Naive thymus-derived CD8-positive, alpha-beta T cell (primary cell): ENCODE measurements around the gene CFC1. TPM values are rescaled to one million over a fixed set of nuclear protein-coding genes. Genes with fewer than 3 reads are reported as not detected.
A peak's percentile ranks its signal among the peaks of the same experiment; 100 is the strongest.
"Not testable (repeated sequence)": the region's sequence is repeated elsewhere in the genome, so short reads cannot be mapped to it uniquely, and the experiment has no call there.

Source experiments
- ATAC-seq, 2 donors: fragments of 150-1000 bp; cut with Tn5 transposase in 1 of 2; sonication (Bioruptor Pico), chemical (Tn5 transposase) in 1 of 2; 1 replicate in 1 of 2; 2 replicates in 1 of 2; pipeline ENCODE4 v1.10.0; 2021; ENCODE audit warnings: mild to moderate bottlenecking in 2 of 2, moderate library complexity in 2 of 2
- POLR2A ChIA-PET: fragments of 350-600 bp; sonication (Branson Sonifier 250); formaldehyde crosslinking; loops from one replicate; lab custom pipeline; 2021; ENCODE audit warnings: antibody characterized with exemption; lab: Charles Lee
- DNase-seq, 10 donors: peaks; one replicate each; pipeline versions ENCODE4 v3.0.0 to v3.0.0-alpha.2; 2020 to 2022
- H3K27ac Mint-ChIP-seq, 10 donors: one replicate each; pipeline ENCODE4 v1.8.0; 2020 to 2022; ENCODE audit warnings: mild to moderate bottlenecking in 10 of 10, mixed read lengths in 10 of 10, moderate library complexity in 4 of 10, inconsistent platforms in 1 of 10
- H3K27me3 Mint-ChIP-seq, 5 donors: one replicate each; pipeline ENCODE4 v1.8.0; 2021 to 2022; ENCODE audit warnings: mixed read lengths in 5 of 5
- H3K36me3 Mint-ChIP-seq, 3 donors: one replicate each; pipeline ENCODE4 v1.8.0; 2020 to 2022; ENCODE audit warnings: mixed read lengths in 3 of 3, mild to moderate bottlenecking in 2 of 3, inconsistent platforms in 1 of 3
- H3K4me1 Mint-ChIP-seq, 4 donors: one replicate each; pipeline ENCODE4 v1.8.0; 2021 to 2022; ENCODE audit warnings: mixed read lengths in 4 of 4
- H3K4me3 Mint-ChIP-seq, 10 donors: one replicate each; pipeline ENCODE4 v1.8.0; 2020 to 2022; ENCODE audit warnings: mild to moderate bottlenecking in 10 of 10, mixed read lengths in 10 of 10, moderate library complexity in 6 of 10, inconsistent platforms in 1 of 10
- H3K9me3 Mint-ChIP-seq, 9 donors: one replicate each; pipeline ENCODE4 v1.8.0; 2020 to 2022; ENCODE audit warnings: mixed read lengths in 9 of 9, mild to moderate bottlenecking in 3 of 9, inconsistent platforms in 1 of 9, moderate library complexity in 1 of 9
- polyA plus RNA-seq, 3 donors: library from polyadenylated mRNA; unstranded; fragments of 300-500 nt; fragmentation: Illumina TruSeq; gene quantifications; one replicate each; pipeline ENCODE4 v1.2.3, GENCODE V29; 2021
- total RNA-seq, 8 experiments: library from RNA in 2 of 8; stranded (reverse) in 2 of 8; gene quantifications; one replicate each; pipeline ENCODE4 v1.2.3 and lab custom pipeline; 2021 to 2026

The CFC1 gene
- not detected for total RNA-seq
- not detected for polyA plus RNA-seq
- total RNA-seq (lab: John Stamatoyannopoulos, UW), result 0 to 0.08 (median 0) reads per million in 6 experiments

DNA sequence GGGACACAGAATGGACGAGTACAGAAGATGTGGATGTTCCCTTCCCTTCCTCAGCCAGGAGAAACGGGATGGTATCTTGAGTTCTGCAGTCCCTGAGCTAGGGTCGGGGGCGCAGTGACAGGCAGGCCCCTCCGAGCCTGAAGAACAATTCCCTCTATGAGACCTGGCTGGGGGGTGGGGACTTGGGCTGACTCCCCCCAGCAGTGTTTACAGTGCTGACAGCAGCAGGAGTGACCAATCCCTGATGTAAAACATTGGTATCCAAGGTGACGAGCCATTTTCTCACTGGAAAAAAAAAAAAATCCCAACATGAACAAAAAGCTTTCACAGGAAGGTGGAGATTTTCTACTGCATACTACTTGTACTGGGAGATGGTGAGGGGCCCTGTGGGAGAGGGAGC, at the start of gene CFC1:
TSS of gene CFC1 (minus strand) at position 183 of the 400 bp plus-strand sequence. CDS start 288 bp downstream, outside the sequence.
- H3K4me3 Mint-ChIP-seq, H3K27ac Mint-ChIP-seq, H3K27me3 Mint-ChIP-seq, H3K4me1 Mint-ChIP-seq, POLR2A ChIA-PET, H3K9me3 Mint-ChIP-seq, H3K36me3 Mint-ChIP-seq, DNase-seq, ATAC-seq: not testable (repeated sequence)

DNA sequence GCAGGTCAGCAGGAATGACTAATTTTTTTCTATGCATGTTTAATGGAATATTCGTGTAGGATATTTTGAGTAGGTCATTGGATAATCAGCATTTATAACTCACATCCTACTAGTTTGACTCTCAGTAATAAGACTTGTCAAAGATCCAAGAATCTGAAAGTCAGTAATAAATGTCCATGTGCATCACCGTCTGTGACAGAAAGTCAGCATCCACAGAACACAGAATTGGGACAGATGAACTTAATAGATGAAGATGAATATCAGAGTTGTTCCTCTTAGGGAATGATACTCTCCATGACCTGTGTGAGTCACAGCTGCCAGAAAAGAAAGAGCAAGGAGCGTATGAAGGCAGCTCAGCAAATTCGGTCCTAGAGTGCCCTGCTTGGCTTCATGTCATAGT, 42.3 kb upstream of the CFC1 start:
- POLR2A ChIA-PET, H3K4me1 Mint-ChIP-seq, H3K9me3 Mint-ChIP-seq, H3K27ac Mint-ChIP-seq, ATAC-seq, H3K4me3 Mint-ChIP-seq, H3K27me3 Mint-ChIP-seq, DNase-seq, H3K36me3 Mint-ChIP-seq: not testable (repeated sequence)

DNA sequence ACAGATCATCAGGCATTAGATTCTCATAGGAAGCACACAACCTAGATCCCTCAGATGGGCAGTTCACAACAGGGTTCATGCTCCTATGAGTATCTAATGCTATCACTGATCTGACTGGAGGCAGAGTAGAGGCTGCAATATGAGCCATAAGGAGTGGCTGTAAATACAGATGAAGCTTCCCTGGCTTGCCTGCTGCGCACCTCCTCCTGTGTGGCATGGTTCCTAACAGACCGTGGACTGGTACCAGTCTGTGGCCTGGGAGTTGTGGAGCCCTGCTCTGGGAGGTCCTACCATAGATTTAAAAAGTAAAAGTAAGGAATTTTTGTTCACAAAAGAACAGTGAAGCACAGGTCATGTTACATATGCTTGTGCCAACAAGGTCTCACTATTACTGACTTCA, 39.6 kb upstream of the CFC1 start:
- H3K4me1 Mint-ChIP-seq, ATAC-seq, H3K9me3 Mint-ChIP-seq, POLR2A ChIA-PET, H3K36me3 Mint-ChIP-seq, H3K27me3 Mint-ChIP-seq, H3K4me3 Mint-ChIP-seq, H3K27ac Mint-ChIP-seq, DNase-seq: not testable (repeated sequence)

DNA sequence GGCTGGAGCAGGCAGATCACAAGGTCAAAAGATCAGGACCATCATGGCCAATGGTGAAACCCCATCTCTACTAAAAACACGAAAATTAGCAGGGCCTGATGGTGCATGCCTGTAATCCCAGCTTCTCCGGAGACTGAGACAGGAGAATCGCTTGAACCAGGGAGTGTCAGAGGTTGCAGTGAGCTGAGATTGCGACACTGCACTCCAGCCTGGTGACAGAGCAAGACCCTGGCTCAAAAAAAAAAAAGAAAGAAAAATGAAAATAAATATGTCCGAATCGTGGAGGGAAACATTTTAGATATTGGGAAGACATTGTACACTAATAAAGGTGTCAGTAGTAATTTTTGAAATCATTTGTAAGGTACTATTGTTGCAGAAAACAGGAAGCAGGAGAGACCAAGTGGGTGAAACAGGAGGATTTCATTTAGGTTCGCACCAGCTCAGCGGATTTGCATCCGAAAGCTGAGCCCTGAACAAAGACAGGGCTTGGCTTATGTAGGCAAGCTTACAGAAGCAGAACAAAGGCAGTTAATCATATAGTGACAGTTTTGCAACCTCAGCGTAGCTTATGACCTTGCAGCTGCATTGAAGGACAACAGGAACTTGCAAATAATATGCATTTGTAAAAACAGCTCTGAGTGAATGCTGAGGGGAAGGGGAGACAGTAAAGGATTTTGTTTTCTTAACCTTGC, 29.6 kb upstream of the CFC1 start:
- H3K27me3 Mint-ChIP-seq, H3K27ac Mint-ChIP-seq, DNase-seq, H3K9me3 Mint-ChIP-seq, ATAC-seq, H3K36me3 Mint-ChIP-seq, POLR2A ChIA-PET, H3K4me1 Mint-ChIP-seq, H3K4me3 Mint-ChIP-seq: not testable (repeated sequence)

DNA sequence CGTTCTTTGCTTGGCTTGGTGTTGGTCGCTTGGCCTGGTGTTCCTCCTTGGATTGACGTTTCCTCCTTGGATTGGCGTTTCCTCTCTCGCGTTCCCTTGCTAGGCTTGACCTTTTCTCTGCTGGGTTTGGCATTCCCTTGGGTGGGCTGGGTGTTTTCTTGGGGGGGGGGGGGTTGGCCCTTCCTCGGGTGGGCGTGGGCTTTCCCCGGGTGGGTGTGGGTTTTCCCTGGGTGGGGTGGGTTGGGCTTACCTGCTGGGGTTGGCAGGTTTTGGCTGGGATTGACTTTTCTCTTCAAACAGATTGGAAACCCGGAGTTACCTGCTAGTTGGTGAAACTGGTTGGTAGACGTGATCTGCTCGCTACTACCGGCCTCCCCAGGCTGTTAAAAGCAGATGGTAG, 11.8 kb upstream of the CFC1 start, which contains the start of gene POTEJ:
TSS of gene POTEJ (plus strand) at position 301 of the 400 bp plus-strand sequence. CDS start at position 394, 93 bp downstream.
- H3K27me3 Mint-ChIP-seq, H3K27ac Mint-ChIP-seq, H3K9me3 Mint-ChIP-seq, H3K4me1 Mint-ChIP-seq, H3K36me3 Mint-ChIP-seq, ATAC-seq, POLR2A ChIA-PET, DNase-seq, H3K4me3 Mint-ChIP-seq: not testable (repeated sequence)

DNA sequence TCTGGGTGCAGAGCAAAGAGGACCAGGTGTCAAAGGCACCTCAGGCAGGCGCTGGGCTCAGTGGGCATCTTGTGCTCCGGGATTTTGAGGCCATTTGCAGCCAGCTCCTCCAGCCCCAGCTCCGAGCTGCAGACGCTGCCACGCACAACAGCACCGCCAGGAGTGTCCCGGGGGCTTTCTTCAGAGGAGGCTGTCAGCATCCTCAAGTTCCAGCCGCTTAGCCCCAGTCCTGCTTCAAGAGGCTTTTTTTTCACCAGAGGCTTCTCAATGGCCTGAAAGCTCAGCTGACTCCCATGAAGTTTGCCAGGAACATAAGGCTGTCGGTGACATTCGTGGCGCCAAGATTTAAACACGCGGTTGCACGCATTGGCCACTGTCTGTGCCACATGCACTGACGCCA, 11.1 kb upstream of the CFC1 start:
- H3K4me1 Mint-ChIP-seq, DNase-seq, ATAC-seq, H3K36me3 Mint-ChIP-seq, H3K9me3 Mint-ChIP-seq, H3K27me3 Mint-ChIP-seq, POLR2A ChIA-PET, H3K4me3 Mint-ChIP-seq, H3K27ac Mint-ChIP-seq: not testable (repeated sequence)

DNA sequence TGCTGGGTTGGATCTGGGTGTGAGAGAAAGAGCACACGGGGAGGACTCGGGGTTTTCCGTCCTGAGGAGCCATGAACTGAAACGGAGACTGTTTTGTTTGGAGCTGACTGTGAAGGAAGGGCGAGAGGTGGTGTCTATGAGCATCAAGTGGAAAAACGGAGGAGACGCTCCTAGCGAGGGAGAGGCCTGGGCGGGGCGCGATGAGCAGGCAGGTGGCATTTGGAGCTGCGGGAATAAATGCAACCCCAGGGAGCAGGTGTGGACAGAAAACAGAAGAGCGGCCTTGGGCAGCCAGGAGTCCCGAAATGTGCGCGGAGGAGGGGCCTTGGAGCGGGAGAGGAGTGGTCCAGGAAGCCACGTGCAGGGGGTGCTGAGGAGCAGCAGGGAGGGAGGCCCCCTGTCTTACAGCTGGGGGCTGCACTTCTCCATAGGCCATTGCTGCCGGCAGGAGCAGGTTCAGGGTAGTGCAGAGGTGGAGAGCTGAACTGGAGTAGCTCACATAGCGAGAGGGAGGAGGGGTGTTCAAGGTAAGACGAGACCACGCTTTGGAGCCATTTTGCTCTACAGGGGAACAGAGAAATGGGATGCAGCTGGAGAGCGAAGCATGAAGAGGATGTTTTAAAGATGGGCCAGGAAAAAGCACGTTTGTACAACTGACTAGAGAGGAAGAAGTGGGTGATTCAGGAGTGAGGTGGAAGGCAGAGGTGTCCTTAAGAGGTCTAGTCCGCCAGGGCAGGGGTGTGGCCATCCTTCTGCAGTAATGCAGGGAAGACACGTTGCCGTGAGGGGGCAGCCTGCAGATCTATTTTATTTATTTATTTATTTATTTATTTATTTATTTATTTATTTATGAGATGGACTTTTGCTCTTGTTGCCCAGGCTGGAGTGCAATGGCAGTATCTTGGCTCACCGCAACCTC, 9.9 kb upstream of the CFC1 start:
- H3K4me3 Mint-ChIP-seq, H3K4me1 Mint-ChIP-seq, ATAC-seq, DNase-seq, H3K9me3 Mint-ChIP-seq, H3K27me3 Mint-ChIP-seq, H3K36me3 Mint-ChIP-seq, H3K27ac Mint-ChIP-seq, POLR2A ChIA-PET: not testable (repeated sequence)

DNA sequence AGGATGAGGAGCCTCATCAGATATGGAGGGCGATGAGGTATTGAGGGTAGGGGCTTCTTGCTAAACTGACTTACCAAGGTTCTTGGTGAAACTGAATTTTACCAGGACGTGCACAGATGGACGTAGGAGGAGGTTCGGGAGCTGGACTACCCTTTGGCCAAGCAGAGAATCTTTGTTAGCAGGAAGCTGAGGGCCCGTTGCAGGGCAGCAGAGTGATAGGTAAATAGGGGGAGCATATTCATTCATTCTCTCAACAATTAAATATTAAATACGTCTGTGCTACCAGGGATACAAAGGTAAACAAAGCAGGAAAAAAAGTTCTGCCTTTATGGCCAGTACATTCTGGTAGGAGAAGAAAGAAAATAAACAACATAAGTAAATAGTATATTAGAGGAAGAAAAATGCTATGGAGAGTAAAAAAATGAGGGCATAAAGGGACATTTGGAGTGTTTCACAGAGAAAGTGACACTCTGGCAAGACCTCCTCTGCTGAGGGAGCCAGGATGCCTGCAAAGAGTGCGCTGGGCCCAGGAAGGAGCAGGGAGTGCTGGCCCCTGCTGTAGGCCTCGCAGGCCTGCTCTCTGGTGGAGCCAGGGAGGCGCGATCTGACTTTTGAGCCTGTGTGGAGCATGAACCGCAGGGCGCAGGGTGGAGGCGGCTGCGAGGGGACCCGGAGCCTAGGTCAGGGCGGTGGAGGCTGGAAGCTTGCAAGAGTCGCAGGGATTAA, 9.1 kb upstream of the CFC1 start:
- H3K27me3 Mint-ChIP-seq, H3K27ac Mint-ChIP-seq, H3K36me3 Mint-ChIP-seq, H3K9me3 Mint-ChIP-seq, H3K4me3 Mint-ChIP-seq, POLR2A ChIA-PET, H3K4me1 Mint-ChIP-seq, ATAC-seq: not testable (repeated sequence)
- DNase-seq, result peak in 1 of 10 donors; percentile 13

DNA sequence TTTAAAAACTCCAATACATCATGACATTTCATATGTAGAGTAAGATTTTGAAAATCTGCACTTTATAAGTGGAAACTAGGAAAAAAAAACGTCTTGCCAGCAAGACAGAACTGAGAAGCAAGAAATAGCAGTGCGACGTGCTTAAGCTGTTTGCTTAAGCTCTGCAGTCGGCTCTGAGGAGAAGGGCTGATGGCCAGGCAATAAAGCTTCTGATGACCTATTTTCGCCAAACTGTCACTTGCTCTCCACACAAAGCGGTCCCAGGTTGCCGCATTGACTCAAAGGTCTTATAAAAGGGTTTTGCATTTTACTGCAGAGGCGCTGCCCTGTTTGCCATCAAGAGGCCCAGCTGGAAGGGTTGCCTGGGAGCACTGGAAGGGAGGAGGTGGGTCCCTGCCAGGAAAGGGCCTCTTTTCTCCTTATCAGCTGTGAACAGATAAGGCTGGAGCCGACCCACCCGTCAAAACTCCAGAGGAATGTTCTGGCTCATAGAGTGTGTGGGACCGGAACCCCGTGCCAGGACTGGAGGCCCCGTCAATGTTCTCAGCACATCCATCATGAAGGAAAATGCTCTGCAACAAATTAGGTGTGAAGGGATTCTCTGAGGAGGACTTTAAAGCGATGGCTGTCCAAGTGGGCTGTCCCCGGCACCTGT, 2.4 kb upstream of the CFC1 start:
- POLR2A ChIA-PET, DNase-seq, H3K4me3 Mint-ChIP-seq, H3K27ac Mint-ChIP-seq, H3K27me3 Mint-ChIP-seq, H3K4me1 Mint-ChIP-seq, ATAC-seq, H3K9me3 Mint-ChIP-seq, H3K36me3 Mint-ChIP-seq: not testable (repeated sequence)

DNA sequence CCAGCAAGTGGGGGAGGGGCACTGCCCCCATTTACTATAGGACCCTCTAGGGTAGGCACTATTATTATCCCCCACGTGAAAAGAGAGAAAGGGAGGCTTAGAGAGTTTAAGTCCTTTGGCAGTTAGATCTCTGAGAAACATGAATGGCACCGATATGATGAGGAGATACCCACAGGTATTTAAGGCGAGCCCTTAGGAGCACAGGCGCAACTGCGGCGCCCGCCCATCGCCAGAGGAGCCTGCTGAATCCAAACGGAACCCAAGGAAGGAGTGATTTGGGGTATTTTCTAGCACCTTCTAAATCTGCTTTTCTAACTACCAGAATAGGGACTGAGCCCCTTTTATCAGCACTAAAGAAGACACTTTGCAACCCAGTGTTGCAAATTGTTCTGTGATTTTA, 551 bp upstream of the CFC1 start:
- H3K9me3 Mint-ChIP-seq, H3K4me3 Mint-ChIP-seq, DNase-seq, H3K4me1 Mint-ChIP-seq, H3K27ac Mint-ChIP-seq, ATAC-seq, H3K27me3 Mint-ChIP-seq, H3K36me3 Mint-ChIP-seq, POLR2A ChIA-PET: not testable (repeated sequence)

DNA sequence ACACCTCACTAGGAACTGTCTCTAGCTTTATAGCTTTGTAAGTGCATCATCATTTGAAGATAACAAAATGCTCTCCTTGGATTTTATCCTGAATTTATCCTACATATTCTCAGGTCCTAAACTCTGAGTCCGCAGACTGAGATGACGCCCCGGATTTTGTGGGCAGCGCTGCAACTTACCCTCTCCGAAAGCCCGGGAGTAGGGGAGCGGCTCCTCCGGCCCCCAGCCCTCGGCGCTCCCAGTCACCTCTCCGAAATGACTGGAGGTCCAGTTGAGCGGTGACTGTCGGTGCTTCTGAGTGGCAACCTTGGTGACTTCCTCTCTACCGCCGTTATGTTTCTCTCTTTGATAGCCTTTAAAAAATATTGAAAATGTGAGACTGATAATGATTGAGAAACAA, 912 bp downstream of the CFC1 start:
- DNase-seq, result peak in 1 of 10 donors; percentile 34
- ATAC-seq, result not testable (repeated sequence)

DNA sequence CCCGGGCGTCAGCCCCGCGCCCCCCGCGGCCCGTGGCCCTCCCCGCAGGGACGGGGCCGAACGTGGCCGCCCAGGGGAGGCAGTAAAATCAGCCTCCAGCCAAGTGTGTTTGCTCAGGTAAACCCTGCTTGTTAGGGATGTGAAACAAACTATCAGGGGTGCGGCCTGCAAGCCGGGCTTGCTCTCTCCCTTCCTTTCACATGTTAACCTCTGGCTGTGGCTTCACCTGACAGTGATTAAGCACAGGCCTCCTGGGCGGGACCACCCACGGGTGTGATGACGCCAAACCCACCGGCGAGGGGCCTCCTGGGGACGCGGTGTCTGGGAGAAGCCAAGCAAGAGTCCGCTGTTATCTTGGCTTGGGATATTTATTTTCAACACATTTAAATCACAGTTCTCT, 1.4 kb downstream of the CFC1 start:
- H3K27ac Mint-ChIP-seq, H3K9me3 Mint-ChIP-seq, ATAC-seq, H3K27me3 Mint-ChIP-seq, H3K4me1 Mint-ChIP-seq, DNase-seq, POLR2A ChIA-PET, H3K36me3 Mint-ChIP-seq, H3K4me3 Mint-ChIP-seq: not testable (repeated sequence)

More for the DNA sequence above, 912 bp downstream of the CFC1 start:
- POLR2A ChIA-PET, H3K9me3 Mint-ChIP-seq, H3K27me3 Mint-ChIP-seq, H3K36me3 Mint-ChIP-seq, H3K4me3 Mint-ChIP-seq, H3K27ac Mint-ChIP-seq, H3K4me1 Mint-ChIP-seq: not testable (repeated sequence)
